HCT116 (cell line): ENCODE data around the gene BCL11B. TPM values are rescaled to one million over a fixed set of nuclear protein-coding genes. Genes with fewer than 3 reads are reported as not detected.

Source experiments
- ATAC-seq: fragments of 200-7000 bp; cut with Tn5 transposase; 2 replicates; pipeline ENCODE4 v1.9.1; 2020; ENCODE audit warnings: mild to moderate bottlenecking, moderate library complexity
- BruUV-seq: library from RNA; stranded (reverse); fragments of 400-500 nt; replicated peaks from 2 replicates; lab custom pipeline; 2021; lab: Mats Ljungman, UMichigan
- CTCF ChIA-PET: fragments of 300-600 bp; sonication (Branson Sonifier 250); formaldehyde crosslinking; loops from one replicate; lab custom pipeline; 2021; ENCODE audit warnings: antibody characterized with exemption; lab: Charles Lee
- POLR2A ChIA-PET: fragments of 300-600, 350-600 bp; sonication (Branson Sonifier 250); formaldehyde crosslinking; loops from one replicate; lab custom pipeline; 2021; ENCODE audit warnings: antibody characterized with exemption; lab: Charles Lee
- RAD21 ChIA-PET, 2 experiments: fragments of 300-600 bp; sonication (Branson Sonifier 250); formaldehyde crosslinking; loops; one replicate each; lab custom pipeline; 2023; ENCODE audit warnings: low total read pairs in 2 of 2; ENCODE audit not compliant: uncharacterized antibody in 2 of 2, unreplicated experiment in 2 of 2, low non-redundant PET in 1 of 2; lab: Charles Lee
- DNase-seq: peaks from one replicate; pipeline ENCODE4 v3.0.0-alpha.2; 2010; ENCODE audit warnings: low read depth, low spot score
- H2AFZ ChIP-seq: fragments of 200-600 bp; shearing (Covaris generic), sonication (generic); 2 replicates; pipeline ENCODE4 v1.6.1; 2017; ENCODE audit warnings: low read depth, mixed run types, mixed read lengths, antibody characterized with exemption, low read length; ENCODE audit not compliant: poor library complexity, severe bottlenecking
- H3K27ac ChIP-seq: 2 replicates; pipeline ENCODE4 v1.5.1; 2012; ENCODE audit warnings: low read depth, low read length
- H3K27me3 ChIP-seq: fragments of 200-600 bp; sonication (generic); 2 replicates; pipeline ENCODE4 v1.6.1; 2016; ENCODE audit warnings: mixed run types, low read length, mixed read lengths; ENCODE audit not compliant: insufficient read depth
- H3K36me3 ChIP-seq, 2 experiments: fragments of 200-500 bp in 1 of 2; fragments of 200-600 bp in 1 of 2; sonication (Bioruptor generic) in 1 of 2; sonication (generic) in 1 of 2; 2 replicates each; pipeline versions ENCODE4 v1.5.1 to v1.6.1; 2014 to 2016; ENCODE audit warnings: low read length in 2 of 2, inconsistent platforms in 1 of 2, mixed read lengths in 1 of 2, mixed run types in 1 of 2; ENCODE audit not compliant: insufficient read depth in 2 of 2, control insufficient read depth in 1 of 2
- H3K4me1 ChIP-seq, 2 experiments: fragments of 200-600 bp in 1 of 2; sonication (generic) in 1 of 2; 2 replicates each; pipeline versions ENCODE4 v1.5.1 to v1.6.1; 2012 to 2017; ENCODE audit warnings: low read length in 2 of 2, inconsistent platforms in 1 of 2, mild to moderate bottlenecking in 1 of 2, mixed read lengths in 1 of 2, mixed run types in 1 of 2, moderate library complexity in 1 of 2; ENCODE audit not compliant: insufficient read depth in 2 of 2, control insufficient read depth in 1 of 2
- H3K4me2 ChIP-seq: fragments of 200-600 bp; sonication (generic); 2 replicates; pipeline ENCODE4 v1.6.1; 2017; ENCODE audit warnings: mixed run types, low read length, mixed read lengths
- H3K4me3 ChIP-seq, 2 experiments: fragments of 200-600 bp in 1 of 2; sonication (generic) in 1 of 2; replicated peaks in 1 of 2; 2 replicates each; pipeline ENCODE4 v1.5.1; 2011 to 2016; ENCODE audit warnings: low read length in 2 of 2, control low read depth in 1 of 2, low read depth in 1 of 2, mild to moderate bottlenecking in 1 of 2, mixed read lengths in 1 of 2, mixed run types in 1 of 2
- H3K79me2 ChIP-seq: fragments of 200-600 bp; sonication (generic); 2 replicates; pipeline ENCODE4 v1.6.1; 2017; ENCODE audit warnings: mild to moderate bottlenecking, mixed run types, low read length, moderate library complexity, mixed read lengths; ENCODE audit not compliant: insufficient read depth
- H3K9ac ChIP-seq: fragments of 200-600 bp; sonication (generic); 2 replicates; pipeline ENCODE4 v1.6.1; 2016; ENCODE audit warnings: low read length, mixed read lengths
- H3K9me2 ChIP-seq: fragments of 200-600 bp; sonication (generic), shearing (Covaris generic); 2 replicates; pipeline ENCODE4 v1.6.1; 2017; ENCODE audit warnings: mixed run types, mild to moderate bottlenecking, moderate library complexity; ENCODE audit not compliant: insufficient read depth
- H3K9me3 ChIP-seq, 2 experiments: fragments of 200-500 bp in 1 of 2; fragments of 200-600 bp in 1 of 2; sonication (Bioruptor generic) in 1 of 2; sonication (generic) in 1 of 2; 2 replicates each; pipeline ENCODE4 v1.6.1; 2014 to 2017; ENCODE audit warnings: low read length in 2 of 2, mixed read lengths in 2 of 2, inconsistent platforms in 1 of 2, low read depth in 1 of 2, mild to moderate bottlenecking in 1 of 2, mixed run types in 1 of 2, moderate library complexity in 1 of 2; ENCODE audit not compliant: control insufficient read depth in 1 of 2, insufficient read depth in 1 of 2
- H4K20me1 ChIP-seq: fragments of 200-600 bp; sonication (generic), shearing (Covaris generic); 2 replicates; pipeline ENCODE4 v1.6.1; 2017; ENCODE audit warnings: mixed run types, mild to moderate bottlenecking, moderate library complexity; ENCODE audit not compliant: insufficient read depth
- CBX3 ChIP-seq: IDR thresholded peaks from 2 replicates; pipeline ENCODE4 v1.6.1; 2012; ENCODE audit warnings: low read depth
- ELF1 ChIP-seq: IDR thresholded peaks from 2 replicates; pipeline ENCODE4 v1.6.1; 2012; ENCODE audit warnings: low read depth, borderline replicate concordance
- EZH2 ChIP-seq: fragments of 200-600 bp; sonication (generic); IDR thresholded peaks from 2 replicates; pipeline ENCODE4 v1.6.1; 2017; ENCODE audit warnings: antibody characterized with exemption, mixed run types
- FOSL1 ChIP-seq: IDR thresholded peaks from 2 replicates; pipeline ENCODE4 v1.6.1; 2012; ENCODE audit warnings: low read depth
- JUND ChIP-seq: IDR thresholded peaks from 2 replicates; pipeline ENCODE4 v1.6.1; 2012
- POLR2A ChIP-seq: IDR thresholded peaks from 2 replicates; pipeline ENCODE4 v1.7.0; 2011; ENCODE audit warnings: borderline replicate concordance; ENCODE audit not compliant: insufficient read depth, insufficient read length; ENCODE audit errors: extremely low read depth
- SP1 ChIP-seq: IDR thresholded peaks from 2 replicates; pipeline ENCODE4 v1.6.1; 2012; ENCODE audit warnings: low read depth
- SRF ChIP-seq: IDR thresholded peaks from 2 replicates; pipeline ENCODE4 v1.6.1; 2012; ENCODE audit warnings: low read depth
- YY1 ChIP-seq: IDR thresholded peaks from 2 replicates; pipeline ENCODE4 v1.6.1; 2011; ENCODE audit warnings: low read length, low read depth, moderate library complexity, mild to moderate bottlenecking; ENCODE audit not compliant: insufficient replicate concordance; ENCODE audit errors: extremely low read depth
- intact Hi-C: fragments of 100-400 bp; cut with micrococcal nuclease; formaldehyde crosslinking; loops from 2 replicates; pipeline ENCODE4 v1.10.0; 2022
- total RNA-seq: library from RNA; stranded (reverse); gene quantifications from one replicate; pipeline ENCODE4 v1.2.1, GENCODE V29; 2021; ENCODE audit not compliant: unreplicated experiment

Gene BCL11B
- total RNA-seq, 1 experiment from 2014 or later: 1.1 TPM

GRCh38 chr14:99177886-99178835 is 93.8 kb downstream of the BCL11B start:
- intact Hi-C loops: no loop called here
- DNase-seq (no peak), ATAC-seq (no peak)
- H3K9me3 ChIP-seq: no peaks in the 10 kb centered on the region
- no peak overlapping the region for H3K4me2 ChIP-seq
- no peak overlapping the region for H3K9ac ChIP-seq
- POLR2A ChIA-PET: no interaction called here
- H2AFZ ChIP-seq: no peak overlapping the region
- H3K27me3 ChIP-seq: no peaks in the 10 kb centered on the region
- H3K79me2 ChIP-seq: no peaks in the 10 kb centered on the region
- RAD21 ChIA-PET: no interaction called here
- TF ChIP-seq JUND: no peak
- no peak for TF ChIP-seq SRF
- no peak for TF ChIP-seq ELF1
- TF ChIP-seq EZH2: no peak
- TF ChIP-seq POLR2A: no peak
- BruUV-seq: no TSS peak
- no peaks in the 10 kb centered on the region for H4K20me1 ChIP-seq
- H3K36me3 ChIP-seq: no peaks in the 10 kb centered on the region
- H3K27ac ChIP-seq: no peak overlapping the region
- no peak overlapping the region for H3K4me3 ChIP-seq
- no peaks in the 10 kb centered on the region for H3K4me1 ChIP-seq
- CTCF ChIA-PET: no interaction called here
- no peaks in the 10 kb centered on the region for H3K9me2 ChIP-seq

GRCh38 chr14:99177046-99177655 is 94.8 kb downstream of the BCL11B start:
- intact Hi-C loops: no loop called here
- RAD21 ChIA-PET: no interaction called here
- no peak overlapping the region for H3K27ac ChIP-seq
- no peaks in the 10 kb centered on the region for H3K79me2 ChIP-seq
- H3K9me2 ChIP-seq: no peaks in the 10 kb centered on the region
- no peak overlapping the region for H3K9ac ChIP-seq
- TF ChIP-seq FOSL1 (no peak), CBX3 (no peak), YY1 (no peak), SP1 (no peak)
- CTCF ChIA-PET: no interaction called here
- no peak for ATAC-seq
- no TSS peak for BruUV-seq
- H3K9me3 ChIP-seq: no peaks in the 10 kb centered on the region
- H3K27me3 ChIP-seq: no peaks in the 10 kb centered on the region
- POLR2A ChIA-PET: no interaction called here
- H2AFZ ChIP-seq: no peak overlapping the region
- no peak for DNase-seq
- H3K36me3 ChIP-seq: no peaks in the 10 kb centered on the region
- H4K20me1 ChIP-seq: no peaks in the 10 kb centered on the region
- no peaks in the 10 kb centered on the region for H3K4me1 ChIP-seq
- no peak overlapping the region for H3K4me3 ChIP-seq
- H3K4me2 ChIP-seq: no peak overlapping the region
